ENCODE results near the gene LIPA.
"Not testable (repeated sequence)": the region's sequence is repeated elsewhere in the genome, so short reads cannot be mapped to it uniquely, and the experiment has no call there.

LIPA gene

GRCh38 chr10:89207801-89208551 lies 43.6 kb downstream of the LIPA start:
- DNase-seq (ENCODE audit: low spot score), result no peak

- DNase-seq (ENCODE audit: low spot score), result no peak
Measured at GRCh38 chr10:89207181-89207800, 44.3 kb downstream of the LIPA start, which contains the start of gene CH25H. Gene CH25H (minus strand): TSS chr10:89207317. CDS start chr10:89207292, 25 bp downstream.

- DNase-seq (ENCODE audit: low spot score), result no peak
Measured at GRCh38 chr10:89206402-89207180, 45.0 kb downstream of the LIPA start.

GRCh38 chr10:89204621-89205185 lies 46.9 kb downstream of the LIPA start:
- no peak for DNase-seq (ENCODE audit: low spot score)

- DNase-seq (ENCODE audit: low spot score), result no peak
Measured at GRCh38 chr10:89203237-89203636, 48.3 kb downstream of the LIPA start.

GRCh38 chr10:89202033-89202425 lies 49.5 kb downstream of the LIPA start:
- no peak for DNase-seq (ENCODE audit: low spot score)

- no peak for DNase-seq (ENCODE audit: low spot score)
Measured at GRCh38 chr10:89201345-89202032, 50.1 kb downstream of the LIPA start.

- DNase-seq (ENCODE audit: low spot score), result no peak
Measured at GRCh38 chr10:89197473-89197872, 54.1 kb downstream of the LIPA start.

- DNase-seq (ENCODE audit: low spot score), result not testable (repeated sequence)
Measured at GRCh38 chr10:89191301-89191700, 60.3 kb downstream of the LIPA start.

GRCh38 chr10:89189211-89189734 lies 62.3 kb downstream of the LIPA start:
- no peak for DNase-seq (ENCODE audit: low spot score)

GRCh38 chr10:89185658-89186057 lies 65.9 kb downstream of the LIPA start:
- no peak for DNase-seq (ENCODE audit: low spot score)

- no peak for DNase-seq (ENCODE audit: low spot score)
Measured at GRCh38 chr10:89184638-89185037, 66.9 kb downstream of the LIPA start.

- no peak for DNase-seq (ENCODE audit: low spot score)
Measured at GRCh38 chr10:89183571-89183970, 68.0 kb downstream of the LIPA start.

- no peak for DNase-seq (ENCODE audit: low spot score)
Measured at GRCh38 chr10:89182894-89183293, 68.7 kb downstream of the LIPA start.

GRCh38 chr10:89175816-89176215 lies 75.8 kb downstream of the LIPA start:
- no peak for DNase-seq (ENCODE audit: low spot score)

- DNase-seq (ENCODE audit: low spot score), result no peak
Measured at GRCh38 chr10:89173075-89173474, 78.5 kb downstream of the LIPA start.

GRCh38 chr10:89171996-89172395 lies 79.6 kb downstream of the LIPA start:
- DNase-seq (ENCODE audit: low spot score), result no peak

- no peak for DNase-seq (ENCODE audit: low spot score)
Measured at GRCh38 chr10:89171263-89171872, 80.2 kb downstream of the LIPA start.

- DNase-seq (ENCODE audit: low spot score), result not testable (repeated sequence)
Measured at GRCh38 chr10:89168354-89168900, 83.1 kb downstream of the LIPA start.

- no peak for DNase-seq (ENCODE audit: low spot score)
Measured at GRCh38 chr10:89167915-89168314, 83.7 kb downstream of the LIPA start.

- no peak for DNase-seq (ENCODE audit: low spot score)
Measured at GRCh38 chr10:89165923-89166322, 85.7 kb downstream of the LIPA start.
